ENCODE data around the gene GPATCH3. TPM values are rescaled to one million over a fixed set of nuclear protein-coding genes. Genes with fewer than 3 reads are reported as not detected.
A peak's percentile ranks its signal among the peaks of the same experiment; 100 is the strongest.
"Not testable (repeated sequence)": the region's sequence is repeated elsewhere in the genome, so short reads cannot be mapped to it uniquely, and the experiment has no call there.

The GPATCH3 gene
- 1 to 10 TPM; 6.9 to 7.0 TPM for polyA plus RNA-seq

- Histone ChIP-seq H3K4me3 (ENCODE audit: low read depth in 1 of 2, low read length in 2 of 2) (peak within 1 kb of the TSS; percentile 73 to 99), H3K27ac (ENCODE audit: low read depth in 2 of 2, low read length in 1 of 2) (peak within 1 kb of the TSS; percentile 63 to 97), H3K27me3 (ENCODE audit: control insufficient read depth in 1 of 2, insufficient read depth in 2 of 2, low read length in 2 of 2) (no peaks in the 10 kb centered on the region), H3K4me1 (ENCODE audit: control insufficient read depth in 2 of 2, insufficient read depth in 2 of 2, low read length in 1 of 2) (no peaks in the 10 kb centered on the region), H3K36me3 (ENCODE audit: control insufficient read depth in 2 of 2, insufficient read depth in 2 of 2, low read length in 1 of 2) (peaks cover 7% of the 10 kb centered on the region in 2 donors), H3K9me3 (ENCODE audit: control insufficient read depth in 2 of 2, insufficient read depth in 1 of 2, low read depth in 1 of 2, low read length in 1 of 2) (no peaks in the 10 kb centered on the region)
- 0% methylated on average over 50 of the region's 50 CpGs for WGBS, 2 donors
Observed at GRCh38 chr1:26900001-26900814, at the start of gene GPATCH3. Gene GPATCH3 (minus strand): TSS chr1:26900467. CDS start chr1:26900442, 25 bp downstream.

- H3K9me3 ChIP-seq (ENCODE audit: control insufficient read depth in 2 of 2, insufficient read depth in 1 of 2, low read depth in 1 of 2, low read length in 1 of 2), result no peaks in the 10 kb centered on the region
- H3K36me3 ChIP-seq (ENCODE audit: control insufficient read depth in 2 of 2, insufficient read depth in 2 of 2, low read length in 1 of 2), result peaks cover 13 to 17% of the 10 kb centered on the region in 2 donors
- no peak overlapping the region for H3K27ac ChIP-seq (ENCODE audit: low read depth in 2 of 2, low read length in 1 of 2)
- H3K4me3 ChIP-seq (ENCODE audit: low read depth in 1 of 2, low read length in 2 of 2), result no peak overlapping the region
- H3K4me1 ChIP-seq (ENCODE audit: control insufficient read depth in 2 of 2, insufficient read depth in 2 of 2, low read length in 1 of 2), result no peaks in the 10 kb centered on the region
- H3K27me3 ChIP-seq (ENCODE audit: control insufficient read depth in 1 of 2, insufficient read depth in 2 of 2, low read length in 2 of 2), result no peaks in the 10 kb centered on the region
- WGBS, 2 donors, result 39 to 41% methylated on average over 3 of the region's 3 CpGs
Observed at GRCh38 chr1:26949926-26950319, 49.7 kb upstream of the GPATCH3 start.

- Histone ChIP-seq H3K4me1 (ENCODE audit: control insufficient read depth in 2 of 2, insufficient read depth in 2 of 2, low read length in 1 of 2) (no peaks in the 10 kb centered on the region), H3K27ac (ENCODE audit: low read depth in 2 of 2, low read length in 1 of 2) (no peak overlapping the region), H3K36me3 (ENCODE audit: control insufficient read depth in 2 of 2, insufficient read depth in 2 of 2, low read length in 1 of 2) (peaks cover 13 to 17% of the 10 kb centered on the region in 2 donors), H3K27me3 (ENCODE audit: control insufficient read depth in 1 of 2, insufficient read depth in 2 of 2, low read length in 2 of 2) (no peaks in the 10 kb centered on the region), H3K9me3 (ENCODE audit: control insufficient read depth in 2 of 2, insufficient read depth in 1 of 2, low read depth in 1 of 2, low read length in 1 of 2) (no peaks in the 10 kb centered on the region), H3K4me3 (ENCODE audit: low read depth in 1 of 2, low read length in 2 of 2) (no peak overlapping the region)
- 65 to 77% methylated on average over 1 of the region's 1 CpG for WGBS, 2 donors
Observed at GRCh38 chr1:26949266-26949925, 49.1 kb upstream of the GPATCH3 start.

GRCh38 chr1:26948725-26949057, 48.4 kb upstream of the GPATCH3 start:
- peaks cover 13 to 18% of the 10 kb centered on the region in 2 donors for H3K36me3 ChIP-seq (ENCODE audit: control insufficient read depth in 2 of 2, insufficient read depth in 2 of 2, low read length in 1 of 2)
- WGBS, 2 donors, result 88 to 89% methylated on average over 16 of the region's 16 CpGs
- not testable (repeated sequence) for H3K4me1 ChIP-seq (ENCODE audit: control insufficient read depth in 2 of 2, insufficient read depth in 2 of 2, low read length in 1 of 2)

GRCh38 chr1:26946270-26946669, 46.0 kb upstream of the GPATCH3 start:
- H3K27me3 ChIP-seq (ENCODE audit: control insufficient read depth in 1 of 2, insufficient read depth in 2 of 2, low read length in 2 of 2), result no peaks in the 10 kb centered on the region
- H3K36me3 ChIP-seq (ENCODE audit: control insufficient read depth in 2 of 2, insufficient read depth in 2 of 2, low read length in 1 of 2), result peaks cover 17 to 27% of the 10 kb centered on the region in 2 donors
- WGBS, 2 donors, result 60 to 71% methylated on average over 4 of the region's 4 CpGs
- H3K9me3 ChIP-seq (ENCODE audit: control insufficient read depth in 2 of 2, insufficient read depth in 1 of 2, low read depth in 1 of 2, low read length in 1 of 2), result no peaks in the 10 kb centered on the region
- H3K4me3 ChIP-seq (ENCODE audit: low read depth in 1 of 2, low read length in 2 of 2), result no peak overlapping the region
- H3K4me1 ChIP-seq (ENCODE audit: control insufficient read depth in 2 of 2, insufficient read depth in 2 of 2, low read length in 1 of 2), result no peaks in the 10 kb centered on the region
- no peak overlapping the region for H3K27ac ChIP-seq (ENCODE audit: low read depth in 2 of 2, low read length in 1 of 2)

More at GRCh38 chr1:26948725-26949057, 48.4 kb upstream of the GPATCH3 start:
- H3K9me3 ChIP-seq (ENCODE audit: control insufficient read depth in 2 of 2, insufficient read depth in 1 of 2, low read depth in 1 of 2, low read length in 1 of 2); H3K4me3 ChIP-seq (ENCODE audit: low read depth in 1 of 2, low read length in 2 of 2); H3K27me3 ChIP-seq (ENCODE audit: control insufficient read depth in 1 of 2, insufficient read depth in 2 of 2, low read length in 2 of 2); H3K27ac ChIP-seq (ENCODE audit: low read depth in 2 of 2, low read length in 1 of 2): not testable (repeated sequence)

GRCh38 chr1:26945728-26946127, 45.5 kb upstream of the GPATCH3 start:
- Histone ChIP-seq H3K27ac (ENCODE audit: low read depth in 2 of 2, low read length in 1 of 2) (no peak overlapping the region), H3K4me3 (ENCODE audit: low read depth in 1 of 2, low read length in 2 of 2) (no peak overlapping the region), H3K27me3 (ENCODE audit: control insufficient read depth in 1 of 2, insufficient read depth in 2 of 2, low read length in 2 of 2) (no peaks in the 10 kb centered on the region), H3K9me3 (ENCODE audit: control insufficient read depth in 2 of 2, insufficient read depth in 1 of 2, low read depth in 1 of 2, low read length in 1 of 2) (no peaks in the 10 kb centered on the region), H3K36me3 (ENCODE audit: control insufficient read depth in 2 of 2, insufficient read depth in 2 of 2, low read length in 1 of 2) (peaks cover 18 to 27% of the 10 kb centered on the region in 2 donors), H3K4me1 (ENCODE audit: control insufficient read depth in 2 of 2, insufficient read depth in 2 of 2, low read length in 1 of 2) (no peaks in the 10 kb centered on the region)
- 66 to 80% methylated on average over 8 of the region's 8 CpGs for WGBS, 2 donors

GRCh38 chr1:26945138-26945537, 44.9 kb upstream of the GPATCH3 start:
- H3K4me3 ChIP-seq (ENCODE audit: low read depth in 1 of 2, low read length in 2 of 2), result no peak overlapping the region
- 56 to 71% methylated on average over 2 of the region's 2 CpGs for WGBS, 2 donors
- H3K27ac ChIP-seq (ENCODE audit: low read depth in 2 of 2, low read length in 1 of 2), result no peak overlapping the region
- no peaks in the 10 kb centered on the region for H3K4me1 ChIP-seq (ENCODE audit: control insufficient read depth in 2 of 2, insufficient read depth in 2 of 2, low read length in 1 of 2)
- H3K27me3 ChIP-seq (ENCODE audit: control insufficient read depth in 1 of 2, insufficient read depth in 2 of 2, low read length in 2 of 2), result no peaks in the 10 kb centered on the region
- peaks cover 18 to 27% of the 10 kb centered on the region in 2 donors for H3K36me3 ChIP-seq (ENCODE audit: control insufficient read depth in 2 of 2, insufficient read depth in 2 of 2, low read length in 1 of 2)
- no peaks in the 10 kb centered on the region for H3K9me3 ChIP-seq (ENCODE audit: control insufficient read depth in 2 of 2, insufficient read depth in 1 of 2, low read depth in 1 of 2, low read length in 1 of 2)

- WGBS, 2 donors, result 93 to 96% methylated on average over 12 of the region's 12 CpGs
- Histone ChIP-seq H3K36me3 (ENCODE audit: control insufficient read depth in 2 of 2, insufficient read depth in 2 of 2, low read length in 1 of 2) (peaks cover 18 to 32% of the 10 kb centered on the region in 2 donors), H3K27ac (ENCODE audit: low read depth in 2 of 2, low read length in 1 of 2) (no peak overlapping the region), H3K4me1 (ENCODE audit: control insufficient read depth in 2 of 2, insufficient read depth in 2 of 2, low read length in 1 of 2) (no peaks in the 10 kb centered on the region), H3K27me3 (ENCODE audit: control insufficient read depth in 1 of 2, insufficient read depth in 2 of 2, low read length in 2 of 2) (no peaks in the 10 kb centered on the region), H3K9me3 (ENCODE audit: control insufficient read depth in 2 of 2, insufficient read depth in 1 of 2, low read depth in 1 of 2, low read length in 1 of 2) (no peaks in the 10 kb centered on the region), H3K4me3 (ENCODE audit: low read depth in 1 of 2, low read length in 2 of 2) (no peak overlapping the region)
Observed at GRCh38 chr1:26942656-26943055, 42.4 kb upstream of the GPATCH3 start.

- no peak overlapping the region for H3K27ac ChIP-seq (ENCODE audit: low read depth in 2 of 2, low read length in 1 of 2)
- H3K36me3 ChIP-seq (ENCODE audit: control insufficient read depth in 2 of 2, insufficient read depth in 2 of 2, low read length in 1 of 2), result peaks cover 17 to 30% of the 10 kb centered on the region in 2 donors
- no peaks in the 10 kb centered on the region for H3K4me1 ChIP-seq (ENCODE audit: control insufficient read depth in 2 of 2, insufficient read depth in 2 of 2, low read length in 1 of 2)
- no peaks in the 10 kb centered on the region for H3K9me3 ChIP-seq (ENCODE audit: control insufficient read depth in 2 of 2, insufficient read depth in 1 of 2, low read depth in 1 of 2, low read length in 1 of 2)
- H3K4me3 ChIP-seq (ENCODE audit: low read depth in 1 of 2, low read length in 2 of 2), result no peak overlapping the region
- no peaks in the 10 kb centered on the region for H3K27me3 ChIP-seq (ENCODE audit: control insufficient read depth in 1 of 2, insufficient read depth in 2 of 2, low read length in 2 of 2)
- WGBS, 2 donors, result 94 to 96% methylated on average over 10 of the region's 10 CpGs
Observed at GRCh38 chr1:26941311-26941710, 41.0 kb upstream of the GPATCH3 start.

Measured in esophagus (tissue), 2 donors.